Stimulated activated effector memory CD8-positive, alpha-beta T cell treated with anti-CD3 and anti-CD28 coated beads, Interleukin-12 subunit alpha, Interleukin-12 subunit beta, amount 100 ng/mL, for 72 hours (primary cell): ENCODE results near the gene CRTAP.
"Not testable (repeated sequence)": the region's sequence is repeated elsewhere in the genome, so short reads cannot be mapped to it uniquely, and the experiment has no call there.

Experiments used
- ATAC-seq: fragments of 150-1000 bp; cut with Tn5 transposase; 2 replicates; pipeline ENCODE4 v1.10.0; 2021
- DNase-seq, 2 donors: peaks; one replicate each; pipeline ENCODE4 v3.0.0; 2021 to 2022; ENCODE audit warnings: low spot score in 2 of 2
- H3K27ac Mint-ChIP-seq: one replicate; pipeline ENCODE4 v1.8.0; 2022; ENCODE audit warnings: mild to moderate bottlenecking, mixed read lengths
- H3K36me3 Mint-ChIP-seq: one replicate; pipeline ENCODE4 v1.8.0; 2022; ENCODE audit warnings: mild to moderate bottlenecking, mixed read lengths
- H3K4me1 Mint-ChIP-seq: one replicate; pipeline ENCODE4 v1.8.0; 2022; ENCODE audit warnings: mixed read lengths
- H3K4me3 Mint-ChIP-seq: one replicate; pipeline ENCODE4 v1.8.0; 2022; ENCODE audit warnings: mild to moderate bottlenecking, mixed read lengths
- H3K9me3 Mint-ChIP-seq: one replicate; pipeline ENCODE4 v1.8.0; 2022; ENCODE audit warnings: mixed read lengths

Gene CRTAP

GRCh38 chr3:33171580-33171979 is 57.8 kb downstream of the CRTAP start:
- Mint-ChIP-seq H3K27ac (peak overlapping the region; percentile 2), H3K4me1 (peaks cover 12% of the 10 kb centered on the region), H3K4me3 (no peak overlapping the region), H3K36me3 (no peaks in the 10 kb centered on the region), H3K9me3 (no peaks in the 10 kb centered on the region)
- DNase-seq (no peak), ATAC-seq (peak; percentile 27)

GRCh38 chr3:33173103-33173502 is 59.3 kb downstream of the CRTAP start:
- Mint-ChIP-seq H3K4me3 (no peak overlapping the region), H3K9me3 (no peaks in the 10 kb centered on the region), H3K36me3 (no peaks in the 10 kb centered on the region), H3K4me1 (peaks cover 12% of the 10 kb centered on the region), H3K27ac (no peak overlapping the region)
- ATAC-seq: no peak
- no peak for DNase-seq

GRCh38 chr3:33173672-33174071 is 59.9 kb downstream of the CRTAP start:
- H3K27ac Mint-ChIP-seq: no peak overlapping the region
- H3K36me3 Mint-ChIP-seq: no peaks in the 10 kb centered on the region
- no peak overlapping the region for H3K4me3 Mint-ChIP-seq
- H3K9me3 Mint-ChIP-seq: no peaks in the 10 kb centered on the region
- ATAC-seq (peak; percentile 43), DNase-seq (no peak)
- peaks cover 12% of the 10 kb centered on the region for H3K4me1 Mint-ChIP-seq

- no peak overlapping the region for H3K27ac Mint-ChIP-seq
- ATAC-seq (peak; percentile 35), DNase-seq (no peak)
- H3K4me3 Mint-ChIP-seq: no peak overlapping the region
- no peaks in the 10 kb centered on the region for H3K9me3 Mint-ChIP-seq
- H3K36me3 Mint-ChIP-seq: no peaks in the 10 kb centered on the region
- H3K4me1 Mint-ChIP-seq: peaks cover 12% of the 10 kb centered on the region
Observed at GRCh38 chr3:33174095-33174494, 60.3 kb downstream of the CRTAP start.

- no peaks in the 10 kb centered on the region for H3K36me3 Mint-ChIP-seq
- no peak overlapping the region for H3K27ac Mint-ChIP-seq
- H3K4me3 Mint-ChIP-seq: no peak overlapping the region
- H3K4me1 Mint-ChIP-seq: peaks cover 12% of the 10 kb centered on the region
- H3K9me3 Mint-ChIP-seq: no peaks in the 10 kb centered on the region
- no peak for DNase-seq
- ATAC-seq: peak; percentile 36
Observed at GRCh38 chr3:33174711-33175414, 61.0 kb downstream of the CRTAP start.

GRCh38 chr3:33179132-33179531 is 65.3 kb downstream of the CRTAP start:
- H3K36me3 Mint-ChIP-seq: no peaks in the 10 kb centered on the region
- ATAC-seq (no peak), DNase-seq (no peak)
- no peaks in the 10 kb centered on the region for H3K4me1 Mint-ChIP-seq
- no peak overlapping the region for H3K4me3 Mint-ChIP-seq
- H3K9me3 Mint-ChIP-seq: peaks cover 4% of the 10 kb centered on the region
- H3K27ac Mint-ChIP-seq: no peak overlapping the region

GRCh38 chr3:33181229-33181628 is 67.4 kb downstream of the CRTAP start:
- H3K27ac Mint-ChIP-seq: no peak overlapping the region

GRCh38 chr3:33181641-33182040 is 67.8 kb downstream of the CRTAP start:
- H3K9me3 Mint-ChIP-seq, H3K36me3 Mint-ChIP-seq, H3K4me3 Mint-ChIP-seq, H3K4me1 Mint-ChIP-seq, H3K27ac Mint-ChIP-seq, ATAC-seq, DNase-seq: not testable (repeated sequence)

More at GRCh38 chr3:33181229-33181628, 67.4 kb downstream of the CRTAP start:
- DNase-seq (peak in 1 of 2 donors; percentile 13), ATAC-seq (no peak)
- Mint-ChIP-seq H3K9me3 (peaks cover 4% of the 10 kb centered on the region), H3K4me3 (no peak overlapping the region), H3K36me3 (no peaks in the 10 kb centered on the region), H3K4me1 (no peaks in the 10 kb centered on the region)

- Mint-ChIP-seq H3K36me3 (no peaks in the 10 kb centered on the region), H3K4me3 (no peak overlapping the region), H3K27ac (no peak overlapping the region), H3K4me1 (no peaks in the 10 kb centered on the region), H3K9me3 (peaks cover 4% of the 10 kb centered on the region)
- ATAC-seq (no peak), DNase-seq (no peak)
Observed at GRCh38 chr3:33184863-33185262, 71.0 kb downstream of the CRTAP start.

GRCh38 chr3:33186524-33187367 is 72.9 kb downstream of the CRTAP start:
- no peak overlapping the region for H3K4me3 Mint-ChIP-seq
- H3K36me3 Mint-ChIP-seq: no peaks in the 10 kb centered on the region
- no peak for ATAC-seq
- H3K27ac Mint-ChIP-seq: no peak overlapping the region
- DNase-seq: no peak
- H3K9me3 Mint-ChIP-seq: peaks cover 4% of the 10 kb centered on the region
- H3K4me1 Mint-ChIP-seq: no peaks in the 10 kb centered on the region

GRCh38 chr3:33187368-33187634 is 73.5 kb downstream of the CRTAP start:
- ATAC-seq: no peak
- Mint-ChIP-seq H3K36me3 (no peaks in the 10 kb centered on the region), H3K4me1 (no peaks in the 10 kb centered on the region)

GRCh38 chr3:33194303-33194702 is 80.5 kb downstream of the CRTAP start:
- no peaks in the 10 kb centered on the region for H3K9me3 Mint-ChIP-seq
- H3K36me3 Mint-ChIP-seq: no peaks in the 10 kb centered on the region
- H3K4me1 Mint-ChIP-seq: no peaks in the 10 kb centered on the region
- H3K4me3 Mint-ChIP-seq: no peak overlapping the region
- ATAC-seq: no peak
- no peak for DNase-seq
- H3K27ac Mint-ChIP-seq: no peak overlapping the region

More at GRCh38 chr3:33187368-33187634, 73.5 kb downstream of the CRTAP start:
- no peak for DNase-seq
- Mint-ChIP-seq H3K27ac (no peak overlapping the region), H3K9me3 (peaks cover 4% of the 10 kb centered on the region), H3K4me3 (no peak overlapping the region)

- no peak for ATAC-seq
- Mint-ChIP-seq H3K4me1 (no peaks in the 10 kb centered on the region), H3K4me3 (no peak overlapping the region), H3K9me3 (no peaks in the 10 kb centered on the region), H3K27ac (no peak overlapping the region), H3K36me3 (no peaks in the 10 kb centered on the region)
- DNase-seq: no peak
Observed at GRCh38 chr3:33196538-33196937, 82.7 kb downstream of the CRTAP start.
